Renal cortical epithelial cell (primary cell): ENCODE measurements around the gene GSKIP. TPM values are rescaled to one million over a fixed set of nuclear protein-coding genes. Genes with fewer than 3 reads are reported as not detected.

ENCODE experiments used
- DNase-seq: peaks from one replicate; pipeline ENCODE4 v3.0.0-alpha.2; 2011; ENCODE audit warnings: low read depth
- total RNA-seq: library from RNA; depleted of rRNA; stranded (reverse); fragments of >200 nt; gene quantifications from 2 replicates; pipeline ENCODE4 v1.2.3, GENCODE V29; 2014

The GSKIP gene
- total RNA-seq, 1 donor from 2014 or later: 253 TPM

- no peak for DNase-seq
These were observed 12.8 kb downstream of the GSKIP start for GRCh38 chr14:96376093-96376492.

GRCh38 chr14:96380735-96381134 lies 17.4 kb downstream of the GSKIP start:
- DNase-seq: no peak

DNA sequence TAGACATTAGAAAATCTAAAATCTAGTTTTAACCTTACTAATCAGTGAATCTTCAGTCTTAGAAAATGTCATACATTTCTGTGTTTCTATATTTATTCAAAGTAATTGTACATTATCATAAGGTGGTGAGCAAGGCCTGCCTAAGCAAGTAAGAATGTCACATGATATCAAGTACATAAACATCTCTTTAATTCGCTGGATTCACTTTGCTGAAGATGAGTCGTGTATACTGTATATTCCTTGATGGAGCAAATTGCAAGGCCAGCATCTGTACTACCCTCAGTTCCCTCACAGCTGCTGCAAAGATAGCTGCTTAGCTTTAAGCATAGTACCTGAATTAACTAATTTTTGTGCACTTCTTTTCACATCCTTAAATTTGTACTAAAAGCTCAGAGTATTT lies 20.1 kb downstream of the GSKIP start:
- DNase-seq: no peak

DNA sequence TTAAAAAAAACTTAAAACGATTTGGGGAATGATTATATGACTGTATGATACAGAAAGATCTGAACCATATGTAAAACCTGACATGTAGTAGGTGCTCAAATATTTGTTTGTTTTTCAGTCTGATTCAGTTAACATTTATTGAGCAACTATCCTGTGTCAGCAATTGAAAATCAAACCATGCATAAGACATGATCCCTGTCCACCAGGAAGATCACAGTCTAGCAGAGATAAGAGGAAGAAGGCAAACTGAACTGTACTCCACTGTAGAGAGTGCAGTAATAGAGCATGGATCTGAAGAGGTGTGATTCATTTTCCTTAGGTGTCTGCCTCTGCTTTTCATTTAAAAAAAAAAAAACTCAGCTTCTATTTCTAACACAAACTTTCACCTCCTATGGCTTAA lies 20.7 kb downstream of the GSKIP start:
- DNase-seq: no peak

DNA sequence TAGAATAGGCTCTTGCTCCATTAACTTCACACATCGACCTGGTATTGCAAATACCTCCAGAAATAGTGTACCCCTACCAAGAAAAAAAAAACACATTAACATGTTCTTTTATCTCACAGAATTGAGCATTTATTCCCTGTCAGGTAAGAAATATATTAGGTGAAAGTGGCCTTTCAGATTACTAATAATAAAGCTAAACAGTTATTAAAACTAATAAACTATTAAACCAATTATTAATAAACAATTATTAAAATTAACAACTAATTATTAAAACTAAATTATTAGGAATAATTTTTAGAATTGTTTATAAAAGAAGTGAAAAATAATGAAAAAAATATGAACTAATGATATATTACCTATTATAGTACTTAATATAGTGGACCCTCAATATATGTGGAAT lies 21.4 kb downstream of the GSKIP start:
- DNase-seq: no peak

GRCh38 chr14:96385385-96385784 lies 22.1 kb downstream of the GSKIP start:
- DNase-seq: peak; percentile 46

GRCh38 chr14:96390965-96391292 lies 27.6 kb downstream of the GSKIP start:
- no peak for DNase-seq

GRCh38 chr14:96391293-96392118 lies 28.2 kb downstream of the GSKIP start:
- peak; percentile 73 for DNase-seq

DNA sequence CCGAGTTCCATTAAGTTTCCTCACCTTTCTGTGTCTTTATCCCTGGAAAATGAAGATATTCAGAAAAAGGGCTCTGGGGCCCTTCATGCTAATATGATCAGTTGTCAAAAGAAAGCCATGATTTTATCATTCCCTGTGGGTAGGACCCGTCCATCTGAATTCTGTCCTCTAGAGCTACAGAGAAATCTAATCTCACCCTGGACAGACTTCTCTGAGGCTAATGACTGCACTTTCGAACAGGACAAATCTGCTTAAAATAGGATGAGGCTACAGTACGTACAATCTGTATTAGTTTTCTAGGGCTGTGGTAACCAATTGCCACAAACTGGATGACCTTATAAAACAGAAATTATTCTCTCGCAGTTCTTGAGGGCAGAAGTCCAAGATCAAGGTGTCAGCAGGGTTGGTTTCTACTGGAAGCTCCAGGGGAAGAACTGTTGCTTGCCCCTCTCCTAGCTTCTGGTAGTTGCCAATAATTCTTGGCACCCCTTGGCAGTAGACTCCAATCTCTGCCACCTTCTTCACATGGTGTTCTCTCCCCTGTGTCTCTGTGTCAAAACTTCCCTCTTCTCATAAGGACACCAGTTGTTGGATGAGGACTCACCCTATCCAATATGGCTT lies 29.9 kb downstream of the GSKIP start:
- no peak for DNase-seq

GRCh38 chr14:96394047-96394815 lies 30.9 kb downstream of the GSKIP start:
- DNase-seq: no peak

GRCh38 chr14:96398432-96398831 lies 35.1 kb downstream of the GSKIP start:
- no peak for DNase-seq

DNA sequence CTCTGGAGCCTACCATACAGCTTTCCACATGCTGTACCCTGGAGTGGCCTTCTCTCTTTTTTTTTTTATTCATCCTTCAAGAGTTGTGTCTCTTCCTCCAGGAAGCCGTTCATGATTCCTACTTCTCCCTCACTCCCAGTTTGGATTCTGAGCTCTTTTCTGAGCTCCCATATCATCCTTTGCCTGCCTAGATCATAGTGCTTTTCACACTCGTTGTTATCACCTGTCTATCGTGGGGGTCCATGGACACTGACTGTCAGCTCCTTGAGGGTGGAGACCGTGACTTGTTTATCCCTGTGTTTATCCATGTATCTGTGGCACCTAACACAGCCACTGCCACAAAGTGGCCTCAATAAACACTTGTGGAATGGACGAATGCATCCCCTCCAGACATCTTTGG lies 35.6 kb downstream of the GSKIP start:
- DNase-seq: no peak

DNA sequence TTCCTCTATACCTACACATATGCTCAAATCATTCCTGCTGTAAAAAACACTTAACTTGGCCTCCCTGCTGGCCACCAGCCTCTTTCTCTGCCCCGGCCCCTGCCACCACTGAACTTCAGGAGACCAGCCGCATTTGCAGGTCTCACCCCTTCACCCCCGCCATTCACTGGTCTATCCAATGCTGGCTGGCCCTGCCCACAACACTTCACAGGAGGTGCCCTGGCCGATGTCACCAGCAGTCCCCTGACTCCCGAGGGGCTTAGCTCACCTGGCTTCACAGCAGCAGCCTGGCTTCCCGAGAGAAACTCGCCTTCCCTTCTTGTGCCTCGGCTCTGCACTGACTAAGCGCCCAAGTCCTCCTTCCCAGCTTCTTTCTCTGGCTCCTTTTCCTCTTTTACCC lies 36.1 kb downstream of the GSKIP start:
- DNase-seq: no peak

DNA sequence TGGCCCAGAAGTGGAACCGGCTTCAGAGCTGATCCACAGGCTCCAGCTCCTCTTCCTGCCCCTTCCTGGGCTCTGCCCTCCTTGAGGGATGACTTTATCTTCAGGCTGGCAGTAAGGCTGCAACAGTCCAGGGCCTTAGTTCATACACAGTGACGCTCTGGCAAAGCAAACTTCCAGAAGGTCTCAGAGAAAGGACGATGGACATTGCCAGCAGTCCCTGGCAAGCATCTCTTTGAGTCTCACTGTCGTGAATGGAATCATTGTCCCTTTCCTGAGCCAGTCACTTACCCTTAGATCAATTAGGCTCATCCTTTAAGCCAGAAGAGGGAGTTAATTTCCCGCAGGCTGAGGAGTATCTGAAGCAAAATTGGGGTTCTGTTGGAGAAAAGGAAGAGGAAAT lies 37.2 kb downstream of the GSKIP start:
- DNase-seq: no peak

- no peak for DNase-seq
These were observed 40.1 kb downstream of the GSKIP start for GRCh38 chr14:96403409-96403808.

DNA sequence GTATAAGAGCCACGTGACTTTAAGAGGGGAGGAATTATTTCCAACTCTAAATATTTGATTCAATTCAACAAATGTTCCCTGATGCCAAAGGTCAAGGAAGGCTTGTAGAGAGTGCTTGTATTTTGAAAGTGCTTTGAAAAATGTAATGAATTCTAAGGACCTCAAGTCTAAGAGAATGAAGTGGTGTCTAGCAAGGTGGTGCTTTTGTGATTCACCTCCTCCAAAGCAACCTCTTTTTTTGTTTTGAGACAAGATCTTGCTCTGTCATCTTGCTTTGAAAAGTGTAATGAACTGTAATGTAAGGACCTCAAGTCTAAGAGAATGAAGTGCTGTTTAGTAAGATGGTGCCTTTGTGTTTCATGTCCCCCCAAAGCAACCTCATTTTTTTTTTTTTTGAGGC lies 42.4 kb downstream of the GSKIP start:
- no peak for DNase-seq

DNA sequence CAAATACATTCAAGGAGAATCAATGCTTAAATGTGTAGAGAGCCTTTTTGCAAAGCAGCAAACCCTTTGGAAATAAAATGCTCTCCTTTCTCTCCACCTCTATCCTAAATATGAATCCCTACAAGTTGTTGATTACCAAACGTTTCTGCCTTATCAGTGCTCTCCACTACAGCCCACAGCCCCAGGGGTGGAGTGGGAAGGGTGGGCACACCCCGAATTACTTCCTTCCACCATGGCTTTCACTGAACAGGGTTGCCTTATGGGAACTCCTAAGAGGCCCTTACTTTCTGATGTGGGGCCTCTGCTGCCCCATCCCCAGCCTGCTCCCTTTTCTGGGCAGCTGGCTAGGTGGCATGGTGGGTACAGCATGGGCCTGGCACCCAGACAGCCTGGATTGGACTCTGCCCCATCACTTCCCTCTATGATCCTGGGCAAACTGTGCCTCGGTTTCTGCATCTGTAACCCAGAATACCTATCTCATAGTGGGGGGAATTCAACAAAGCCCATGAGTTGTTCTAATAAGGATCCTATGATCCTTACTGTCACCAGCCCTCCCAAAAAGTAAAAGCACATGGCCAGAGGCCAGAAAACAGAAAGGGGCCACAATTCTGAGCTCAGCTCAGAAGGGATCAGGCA lies 44.7 kb downstream of the GSKIP start:
- no peak for DNase-seq

DNA sequence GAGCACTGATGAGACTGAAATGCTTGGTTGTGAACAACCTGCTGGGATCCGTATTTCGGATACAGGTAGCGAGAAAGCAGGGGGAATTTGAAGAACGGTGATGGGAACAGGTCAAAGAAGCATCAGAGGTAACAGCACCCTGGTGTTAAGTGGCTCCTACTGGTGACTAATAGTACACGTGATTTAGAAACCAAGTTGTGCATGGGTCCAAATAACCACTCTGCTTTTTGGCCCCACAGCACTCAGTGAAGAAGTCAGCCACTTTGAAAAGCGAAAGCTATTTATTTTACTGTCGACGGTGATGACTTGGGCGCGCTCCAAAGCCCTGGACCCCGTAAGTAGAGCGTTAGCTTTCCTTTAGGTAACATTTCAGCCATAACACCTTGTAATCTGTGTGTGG lies 45.3 kb downstream of the GSKIP start:
- no peak for DNase-seq

DNA sequence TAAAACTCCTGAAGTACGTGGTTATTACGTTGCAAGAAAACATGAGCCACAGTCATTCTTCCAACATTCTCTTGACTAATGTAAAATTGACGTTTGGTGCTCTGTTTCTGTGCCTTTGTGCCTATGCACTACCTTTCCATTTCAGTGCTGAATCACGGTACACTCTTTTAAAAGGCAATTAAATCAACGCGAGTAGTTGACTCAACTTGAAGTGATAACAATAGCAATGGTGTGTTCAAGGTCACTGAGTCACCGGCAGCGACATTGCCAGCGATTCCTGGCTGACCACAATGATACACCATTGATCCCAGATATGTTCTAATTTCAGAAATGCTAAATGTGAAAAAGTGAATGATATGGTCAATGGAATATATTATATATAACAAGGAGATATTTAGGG lies 46.4 kb downstream of the GSKIP start:
- DNase-seq: peak; percentile 21

DNA sequence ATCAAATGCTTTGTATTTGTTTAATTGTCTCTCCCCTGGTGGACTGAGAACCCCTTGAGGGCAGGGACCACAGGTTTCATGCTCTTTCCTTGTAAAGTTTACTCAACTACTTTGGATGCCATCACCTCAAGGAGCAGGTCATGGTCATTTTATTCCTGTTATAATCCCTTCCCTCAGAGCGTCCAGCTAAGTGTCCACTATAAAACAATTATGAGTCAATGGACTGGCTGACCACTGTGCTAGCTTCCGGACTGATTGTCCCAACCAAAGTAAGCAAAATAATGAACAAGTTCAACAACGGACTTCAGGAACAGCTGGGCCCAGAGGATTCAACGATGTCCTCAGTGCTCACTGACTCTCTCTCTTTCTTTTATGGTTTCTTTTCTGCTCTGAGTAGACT lies 46.8 kb downstream of the GSKIP start:
- DNase-seq: no peak

- no peak for DNase-seq
These were observed 50.2 kb downstream of the GSKIP start for GRCh38 chr14:96413526-96413925.

DNA sequence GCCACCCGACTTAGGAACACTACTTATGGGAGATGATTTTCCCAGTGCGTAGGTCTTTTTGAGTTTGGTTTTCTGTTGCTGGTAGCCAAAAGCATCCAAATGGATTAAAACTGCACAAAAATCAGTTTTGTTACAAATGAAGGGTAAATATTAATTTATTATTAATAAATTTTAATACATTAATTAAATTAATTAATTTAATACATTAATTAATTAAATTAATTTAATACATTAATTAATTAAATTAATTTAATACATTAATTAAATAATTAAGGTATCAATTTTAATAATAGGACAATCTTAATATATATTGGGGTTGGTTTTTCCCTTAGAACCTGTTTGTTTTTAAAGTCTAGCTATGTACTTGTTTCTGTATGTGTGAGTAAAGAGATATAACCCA lies 52.2 kb downstream of the GSKIP start:
- no peak for DNase-seq

- no peak for DNase-seq
These were observed 53.0 kb downstream of the GSKIP start for GRCh38 chr14:96416292-96416691.
